Urinary bladder (tissue), 2 donors: ENCODE measurements around the gene TRPC1. TPM values are rescaled to one million over a fixed set of nuclear protein-coding genes. Genes with fewer than 3 reads are reported as not detected.

ENCODE experiments used
- polyA plus RNA-seq: library from polyadenylated mRNA; stranded (reverse); fragments of 200-250 nt; gene quantifications from one replicate; pipeline ENCODE4 v1.2.3, GENCODE V29; 2013
- small RNA-seq: library from RNA; depleted of rRNA; stranded (forward); fragments of <200 nt; gene quantifications from one replicate; pipeline ENCODE3, GENCODE V24; 2014
- total RNA-seq: library from RNA; depleted of rRNA; stranded (reverse); fragments of >200 nt; gene quantifications from one replicate; pipeline ENCODE4 v1.2.3, GENCODE V29; 2014
- donor health status: healthy.

The TRPC1 gene
- total and polyA plus RNA-seq, 2 donors, result 10.1 to 86.2 TPM

Small RNAs within 50 kb of the gene (small RNA-seq; reads per million reads assigned to genes)
- not detected for gene RNU7-47P

Other genes starting within 250 kb of the TRPC1 start
- 53.8 TPM for gene ATR, start 145.3 kb upstream of the TRPC1 start, total RNA-seq
- gene ATR, start 145.3 kb upstream of the TRPC1 start, polyA plus RNA-seq, result 8.1 TPM
- gene PLS1, start 127.6 kb upstream of the TRPC1 start, total RNA-seq, result 29.8 TPM
- gene PLS1, start 127.6 kb upstream of the TRPC1 start, polyA plus RNA-seq, result 2.6 TPM
- gene PCOLCE2, start 165.0 kb downstream of the TRPC1 start, total RNA-seq, result 58.4 TPM
- gene PCOLCE2, start 165.0 kb downstream of the TRPC1 start, polyA plus RNA-seq, result 82.8 TPM
- gene PAQR9, start 239.6 kb downstream of the TRPC1 start, total RNA-seq, result not detected
- 0.03 TPM for gene PAQR9, start 239.6 kb downstream of the TRPC1 start, polyA plus RNA-seq